LNCAP (cell line): ENCODE results near the gene GEMIN8.

Experiments
- CTCF ChIP-seq: fragments of 450-650 bp; IDR thresholded peaks from 2 replicates; pipeline ENCODE4 v1.5.1; 2017; ENCODE audit warnings: mild to moderate bottlenecking

The GEMIN8 gene

GRCh38 chrX:14029039-14029424 is 660 bp downstream of the GEMIN8 start:
- no peak for TF ChIP-seq CTCF

DNA sequence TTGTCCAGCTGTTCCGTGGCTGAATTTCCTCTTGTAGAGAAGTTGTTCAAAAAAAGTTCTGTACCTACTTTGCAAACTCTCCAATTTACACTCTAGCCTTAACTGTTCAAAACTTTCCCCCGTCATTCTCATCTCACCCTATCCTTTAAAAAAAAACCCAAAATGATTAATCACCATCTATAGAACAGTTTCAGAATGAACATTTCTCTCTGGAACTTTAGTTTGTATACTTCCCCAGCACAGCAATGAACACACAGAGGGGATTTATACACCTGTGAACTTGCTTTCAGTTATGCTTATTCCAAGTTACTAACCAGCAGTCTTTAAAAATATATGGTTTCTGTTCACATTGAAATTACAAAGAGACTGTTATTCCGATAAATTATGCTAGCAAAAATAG is 1.2 kb downstream of the GEMIN8 start:
- TF ChIP-seq CTCF: no peak

- TF ChIP-seq CTCF: no peak
Measured at GRCh38 chrX:14027511-14028019, 2.1 kb downstream of the GEMIN8 start.

- no peak for TF ChIP-seq CTCF
Measured at GRCh38 chrX:14027036-14027435, 2.7 kb downstream of the GEMIN8 start.

- TF ChIP-seq CTCF: no peak
Measured at GRCh38 chrX:14026121-14026520, 3.6 kb downstream of the GEMIN8 start.

DNA sequence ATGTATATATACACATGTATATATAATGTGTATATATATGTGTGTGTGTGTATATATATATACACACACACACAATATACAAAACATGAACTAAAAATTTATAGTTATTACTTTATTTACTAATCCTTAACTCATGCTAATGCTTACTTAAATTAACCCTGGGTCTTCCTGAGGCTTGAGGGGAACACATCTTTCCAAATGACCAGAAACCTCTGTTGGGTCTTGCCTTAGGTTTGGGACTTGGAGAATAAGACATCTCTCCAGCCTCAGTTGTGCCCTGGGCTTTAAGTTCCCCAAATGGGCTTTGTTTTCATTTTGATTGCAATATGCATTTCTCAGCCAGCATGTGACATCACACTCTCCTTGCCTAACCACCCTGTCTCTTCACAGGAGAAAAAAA is 7.7 kb downstream of the GEMIN8 start:
- TF ChIP-seq CTCF: no peak

GRCh38 chrX:14017399-14017798 is 12.3 kb downstream of the GEMIN8 start:
- TF ChIP-seq CTCF: no peak

- TF ChIP-seq CTCF: no peak
Measured at GRCh38 chrX:14015941-14016340, 13.8 kb downstream of the GEMIN8 start.
